Breast epithelium (tissue), 3 donors: Measurements from ENCODE around the gene RTCA.
"Not testable (repeated sequence)": the region's sequence is repeated elsewhere in the genome, so short reads cannot be mapped to it uniquely, and the experiment has no call there.

Source experiments
- POLR2A ChIP-seq: fragments of 450-650 bp; IDR thresholded peaks from one replicate; pipeline ENCODE4 v1.6.1; 2016; ENCODE audit warnings: antibody characterized with exemption, mild to moderate bottlenecking, moderate library complexity
- POLR2AphosphoS5 ChIP-seq, 3 donors: sonication (generic); formaldehyde crosslinking; IDR thresholded peaks; one replicate each; pipeline ENCODE4 v1.6.1; 2017; ENCODE audit warnings: antibody characterized with exemption in 3 of 3
- TF ChIP-seq, protein P1 (sequence below), 3 donors: fragments of 450-650 bp; IDR thresholded peaks; one replicate each; pipeline ENCODE4 v1.5.1; 2016 to 2017; ENCODE audit warnings: antibody characterized with exemption in 3 of 3, mild to moderate bottlenecking in 3 of 3, moderate library complexity in 3 of 3

DNA sequence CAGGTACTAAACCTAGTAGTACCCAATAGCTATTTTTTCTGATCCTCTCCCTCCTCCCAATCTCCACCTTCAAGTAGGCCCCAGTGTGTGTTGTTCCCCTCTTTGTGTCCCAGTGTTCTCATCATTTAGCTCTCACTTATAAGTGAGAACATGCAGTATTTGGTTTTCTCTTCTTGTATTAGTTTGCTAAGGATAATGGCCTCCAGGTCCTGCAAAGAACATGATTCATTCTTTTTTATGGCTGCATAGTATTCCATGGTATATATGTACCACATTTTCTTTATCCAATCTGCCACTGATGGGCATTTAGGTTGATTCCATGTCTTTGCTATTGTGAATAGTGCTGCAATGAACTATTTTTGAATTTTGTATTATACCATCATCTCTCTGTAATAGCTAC is 31.0 kb downstream of the RTCA start:
- TF ChIP-seq, protein P1, sequence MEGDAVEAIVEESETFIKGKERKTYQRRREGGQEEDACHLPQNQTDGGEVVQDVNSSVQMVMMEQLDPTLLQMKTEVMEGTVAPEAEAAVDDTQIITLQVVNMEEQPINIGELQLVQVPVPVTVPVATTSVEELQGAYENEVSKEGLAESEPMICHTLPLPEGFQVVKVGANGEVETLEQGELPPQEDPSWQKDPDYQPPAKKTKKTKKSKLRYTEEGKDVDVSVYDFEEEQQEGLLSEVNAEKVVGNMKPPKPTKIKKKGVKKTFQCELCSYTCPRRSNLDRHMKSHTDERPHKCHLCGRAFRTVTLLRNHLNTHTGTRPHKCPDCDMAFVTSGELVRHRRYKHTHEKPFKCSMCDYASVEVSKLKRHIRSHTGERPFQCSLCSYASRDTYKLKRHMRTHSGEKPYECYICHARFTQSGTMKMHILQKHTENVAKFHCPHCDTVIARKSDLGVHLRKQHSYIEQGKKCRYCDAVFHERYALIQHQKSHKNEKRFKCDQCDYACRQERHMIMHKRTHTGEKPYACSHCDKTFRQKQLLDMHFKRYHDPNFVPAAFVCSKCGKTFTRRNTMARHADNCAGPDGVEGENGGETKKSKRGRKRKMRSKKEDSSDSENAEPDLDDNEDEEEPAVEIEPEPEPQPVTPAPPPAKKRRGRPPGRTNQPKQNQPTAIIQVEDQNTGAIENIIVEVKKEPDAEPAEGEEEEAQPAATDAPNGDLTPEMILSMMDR (IDR thresholded peaks at IDR 0.05), result not testable (repeated sequence)
- not testable (repeated sequence) for TF ChIP-seq POLR2AphosphoS5 (IDR thresholded peaks at IDR 0.05); POLR2A
